ENCODE measurements around the gene PUS10. TPM values are rescaled to one million over a fixed set of nuclear protein-coding genes. Genes with fewer than 3 reads are reported as not detected.
"Not testable (repeated sequence)": the region's sequence is repeated elsewhere in the genome, so short reads cannot be mapped to it uniquely, and the experiment has no call there.

Gene PUS10
- total RNA-seq, 6 donors from 2014 or later = 6.1 to 28.3 (median 10.3) TPM

DNA sequence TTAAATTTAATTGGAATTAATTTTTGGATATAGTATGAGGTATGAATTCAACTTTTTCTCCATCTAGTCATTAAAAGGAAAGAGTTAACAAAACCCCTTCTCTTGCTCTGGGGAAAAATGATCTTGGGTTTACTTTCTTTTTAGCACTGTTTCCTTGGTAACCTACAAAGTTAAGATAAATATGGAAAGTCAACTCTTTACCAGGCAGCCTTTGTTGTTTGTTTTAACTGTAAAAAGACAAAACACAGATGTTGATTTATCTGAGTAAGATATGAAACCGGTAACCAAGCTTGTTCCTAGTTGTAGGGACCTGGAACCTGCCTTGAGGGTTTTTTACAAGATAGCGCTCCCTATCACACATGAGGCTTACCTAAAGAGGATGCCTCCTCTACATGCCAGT lies 37.5 kb upstream of the PUS10 start:
- Histone ChIP-seq H3K36me3 (peaks cover 0 to 34% (median 10%) of the 10 kb centered on the region in 4 donors), H3K27ac (no peak overlapping the region), H3K27me3 (no peaks in the 10 kb centered on the region), H3K4me1 (no peaks in the 10 kb centered on the region), H3K4me3 (no peak overlapping the region), H3K9me3 (no peaks in the 10 kb centered on the region)
- no peak for TF ChIP-seq EP300 (IDR thresholded peaks at IDR 0.05)
- TF ChIP-seq POLR2A (IDR thresholded peaks at IDR 0.05) = no peak
- TF ChIP-seq, protein P1, sequence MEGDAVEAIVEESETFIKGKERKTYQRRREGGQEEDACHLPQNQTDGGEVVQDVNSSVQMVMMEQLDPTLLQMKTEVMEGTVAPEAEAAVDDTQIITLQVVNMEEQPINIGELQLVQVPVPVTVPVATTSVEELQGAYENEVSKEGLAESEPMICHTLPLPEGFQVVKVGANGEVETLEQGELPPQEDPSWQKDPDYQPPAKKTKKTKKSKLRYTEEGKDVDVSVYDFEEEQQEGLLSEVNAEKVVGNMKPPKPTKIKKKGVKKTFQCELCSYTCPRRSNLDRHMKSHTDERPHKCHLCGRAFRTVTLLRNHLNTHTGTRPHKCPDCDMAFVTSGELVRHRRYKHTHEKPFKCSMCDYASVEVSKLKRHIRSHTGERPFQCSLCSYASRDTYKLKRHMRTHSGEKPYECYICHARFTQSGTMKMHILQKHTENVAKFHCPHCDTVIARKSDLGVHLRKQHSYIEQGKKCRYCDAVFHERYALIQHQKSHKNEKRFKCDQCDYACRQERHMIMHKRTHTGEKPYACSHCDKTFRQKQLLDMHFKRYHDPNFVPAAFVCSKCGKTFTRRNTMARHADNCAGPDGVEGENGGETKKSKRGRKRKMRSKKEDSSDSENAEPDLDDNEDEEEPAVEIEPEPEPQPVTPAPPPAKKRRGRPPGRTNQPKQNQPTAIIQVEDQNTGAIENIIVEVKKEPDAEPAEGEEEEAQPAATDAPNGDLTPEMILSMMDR (IDR thresholded peaks at IDR 0.05) = no peak
- TF ChIP-seq POLR2AphosphoS5 (IDR thresholded peaks at IDR 0.05) = no peak
- no peak for ATAC-seq (ENCODE audit: low FRiP score in 2 of 2)
- WGBS, 2 donors = 62 to 75% methylated on average over 2 of the region's 2 CpGs
- no peak for DNase-seq

DNA sequence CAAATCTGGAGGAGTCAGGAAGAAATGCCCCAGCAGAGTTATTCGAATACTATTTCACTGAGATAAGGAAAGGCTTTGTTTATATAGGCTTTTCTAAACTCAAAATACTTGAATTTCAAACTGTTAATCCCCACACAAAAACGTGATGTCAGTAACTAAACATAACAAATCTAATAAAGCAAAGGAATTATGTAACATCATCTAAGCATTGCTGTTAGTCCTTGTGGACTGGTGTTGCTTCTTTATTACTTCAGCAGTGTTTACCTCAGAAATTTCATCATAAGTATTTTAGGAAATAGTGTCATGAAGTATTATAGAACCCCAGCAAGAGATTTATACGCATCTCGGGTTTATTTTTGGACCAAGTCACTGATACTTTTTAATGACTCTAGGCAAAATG lies 27.9 kb upstream of the PUS10 start:
- Histone ChIP-seq H3K36me3 (peaks cover 4 to 53% (median 20%) of the 10 kb centered on the region in 4 donors), H3K4me3 (no peak overlapping the region), H3K27me3 (no peaks in the 10 kb centered on the region), H3K9me3 (no peaks in the 10 kb centered on the region), H3K4me1 (peaks cover 6 to 17% (median 12%) of the 10 kb centered on the region in 4 donors), H3K27ac (peak overlapping the region in 1 of 4 donors; percentile 17)
- ATAC-seq (ENCODE audit: low FRiP score in 2 of 2) (no peak), DNase-seq (no peak)
- WGBS, 2 donors = 38 to 39% methylated on average over 4 of the region's 4 CpGs
- TF ChIP-seq POLR2A (IDR thresholded peaks at IDR 0.05) = no peak
- no peak for TF ChIP-seq EP300 (IDR thresholded peaks at IDR 0.05)
- TF ChIP-seq POLR2AphosphoS5 (IDR thresholded peaks at IDR 0.05) = no peak
- TF ChIP-seq, protein P1 (IDR thresholded peaks at IDR 0.05) = no peak

DNA sequence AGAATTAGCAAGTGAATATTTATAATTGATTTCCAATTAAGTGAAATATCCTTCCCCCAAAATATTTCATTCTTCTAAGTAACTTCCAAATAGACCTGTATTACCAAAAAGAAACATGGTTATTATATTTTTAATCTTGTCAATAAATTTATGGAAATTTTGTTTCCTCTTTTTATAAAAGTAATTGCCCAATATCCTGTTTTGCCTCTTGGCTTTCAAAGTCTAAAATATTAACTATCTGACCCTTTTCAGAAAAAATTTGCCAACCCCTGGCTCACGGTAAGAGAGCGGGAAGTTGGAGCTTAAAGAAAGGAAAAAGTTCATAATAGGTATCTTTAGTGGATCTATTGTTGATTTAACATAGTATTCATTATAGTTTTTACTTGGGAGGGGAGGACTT lies 27.2 kb upstream of the PUS10 start:
- TF ChIP-seq POLR2A (IDR thresholded peaks at IDR 0.05) (no peak), EP300 (IDR thresholded peaks at IDR 0.05) (no peak), POLR2AphosphoS5 (IDR thresholded peaks at IDR 0.05) (no peak)
- TF ChIP-seq, protein P1 (IDR thresholded peaks at IDR 0.05) = no peak
- ATAC-seq (ENCODE audit: low FRiP score in 2 of 2) (no peak), DNase-seq (no peak)
- H3K4me1 ChIP-seq = peaks cover 6 to 17% (median 12%) of the 10 kb centered on the region in 4 donors
- H3K27ac ChIP-seq = peak overlapping the region in 1 of 4 donors; percentile 17
- no peak overlapping the region for H3K4me3 ChIP-seq
- H3K36me3 ChIP-seq = peaks cover 4 to 46% (median 17%) of the 10 kb centered on the region in 4 donors
- no peaks in the 10 kb centered on the region for H3K27me3 ChIP-seq
- H3K9me3 ChIP-seq = no peaks in the 10 kb centered on the region
- 56 to 67% methylated on average over 2 of the region's 2 CpGs for WGBS, 2 donors

DNA sequence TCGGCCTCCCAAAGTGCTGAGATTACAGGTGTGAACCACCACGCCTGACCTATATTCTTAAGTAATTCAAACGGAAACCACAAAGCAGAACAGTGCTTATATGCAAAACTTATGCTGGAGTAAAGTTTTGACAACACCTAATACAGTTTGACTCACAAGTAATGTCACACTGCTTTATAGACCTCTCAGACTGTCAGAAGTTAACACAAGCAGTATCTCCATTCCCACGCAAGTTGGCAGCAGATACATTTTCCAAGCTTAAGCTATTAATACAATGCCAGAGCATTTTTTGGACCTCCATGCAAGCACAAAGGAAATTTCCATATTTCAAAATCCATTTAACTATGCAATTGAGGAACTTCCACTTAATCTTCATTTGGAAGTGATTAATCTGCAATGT lies 26.6 kb upstream of the PUS10 start:
- Histone ChIP-seq H3K27me3 (no peaks in the 10 kb centered on the region), H3K36me3 (peaks cover 4 to 40% (median 12%) of the 10 kb centered on the region in 4 donors), H3K4me1 (peaks cover 6 to 17% (median 12%) of the 10 kb centered on the region in 4 donors), H3K9me3 (no peaks in the 10 kb centered on the region), H3K4me3 (no peak overlapping the region), H3K27ac (peak overlapping the region in 1 of 4 donors; percentile 19)
- TF ChIP-seq EP300 (IDR thresholded peaks at IDR 0.05) (no peak), POLR2AphosphoS5 (IDR thresholded peaks at IDR 0.05) (no peak), POLR2A (IDR thresholded peaks at IDR 0.05) (no peak)
- TF ChIP-seq, protein P1 (IDR thresholded peaks at IDR 0.05) = no peak
- DNase-seq = no peak
- no peak for ATAC-seq (ENCODE audit: low FRiP score in 2 of 2)
- WGBS, 2 donors = 72 to 84% methylated on average over 4 of the region's 4 CpGs

DNA sequence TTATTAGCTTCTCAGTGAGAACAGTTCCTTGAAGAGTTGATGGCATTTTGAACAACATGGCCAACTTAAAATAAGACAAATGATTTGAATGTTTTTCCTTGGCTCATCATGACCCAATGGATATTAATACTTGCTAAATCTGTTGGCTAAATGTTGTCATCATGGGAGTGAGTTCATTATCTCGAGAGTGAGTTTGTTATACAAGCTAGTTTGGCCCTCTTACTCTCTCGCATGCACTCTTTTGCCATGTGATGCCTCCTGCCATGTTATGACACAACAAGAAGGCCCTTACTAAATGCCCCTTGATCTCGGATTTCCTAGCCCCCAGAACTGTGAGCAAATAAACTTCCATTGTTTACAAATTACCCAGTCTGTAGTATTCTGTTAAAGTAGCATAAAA lies 24.8 kb upstream of the PUS10 start:
- Histone ChIP-seq H3K4me3 (no peak overlapping the region), H3K36me3 (peaks cover 0 to 21% (median 0%) of the 10 kb centered on the region in 4 donors), H3K27ac (no peak overlapping the region), H3K27me3 (no peaks in the 10 kb centered on the region), H3K4me1 (peaks cover 6 to 17% (median 12%) of the 10 kb centered on the region in 4 donors), H3K9me3 (no peaks in the 10 kb centered on the region)
- DNase-seq = no peak
- WGBS, 2 donors = 63 to 76% methylated on average over 3 of the region's 3 CpGs
- no peak for TF ChIP-seq POLR2A (IDR thresholded peaks at IDR 0.05)
- TF ChIP-seq, protein P1 (IDR thresholded peaks at IDR 0.05) = no peak
- TF ChIP-seq POLR2AphosphoS5 (IDR thresholded peaks at IDR 0.05) = no peak
- no peak for TF ChIP-seq EP300 (IDR thresholded peaks at IDR 0.05)
- no peak for ATAC-seq (ENCODE audit: low FRiP score in 2 of 2)

DNA sequence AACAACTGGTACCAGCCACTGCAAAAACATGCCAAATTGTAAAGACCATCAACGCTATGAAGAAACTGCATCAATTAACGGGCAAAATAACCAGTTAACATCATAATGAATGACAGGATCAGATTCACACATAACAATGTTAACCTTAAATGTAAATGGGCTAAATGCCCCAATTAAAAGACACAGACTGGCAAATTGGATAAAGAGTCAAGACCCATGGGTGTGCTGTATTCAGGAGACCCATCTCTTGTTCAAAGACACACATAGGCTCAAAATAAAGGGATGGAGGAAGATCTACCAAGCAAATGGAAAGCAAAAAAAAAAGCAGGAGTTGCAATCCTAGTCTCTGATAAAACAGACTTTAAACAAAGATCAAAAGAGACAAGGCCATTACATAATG lies 18.6 kb upstream of the PUS10 start:
- ATAC-seq (ENCODE audit: low FRiP score in 2 of 2); H3K9me3 ChIP-seq; H3K4me3 ChIP-seq; H3K27me3 ChIP-seq; H3K4me1 ChIP-seq; H3K27ac ChIP-seq; DNase-seq: not testable (repeated sequence)
- 98 to 99% methylated on average over 2 of the region's 2 CpGs for WGBS, 2 donors
- peaks cover 0 to 43% (median 33%) of the 10 kb centered on the region in 4 donors for H3K36me3 ChIP-seq

DNA sequence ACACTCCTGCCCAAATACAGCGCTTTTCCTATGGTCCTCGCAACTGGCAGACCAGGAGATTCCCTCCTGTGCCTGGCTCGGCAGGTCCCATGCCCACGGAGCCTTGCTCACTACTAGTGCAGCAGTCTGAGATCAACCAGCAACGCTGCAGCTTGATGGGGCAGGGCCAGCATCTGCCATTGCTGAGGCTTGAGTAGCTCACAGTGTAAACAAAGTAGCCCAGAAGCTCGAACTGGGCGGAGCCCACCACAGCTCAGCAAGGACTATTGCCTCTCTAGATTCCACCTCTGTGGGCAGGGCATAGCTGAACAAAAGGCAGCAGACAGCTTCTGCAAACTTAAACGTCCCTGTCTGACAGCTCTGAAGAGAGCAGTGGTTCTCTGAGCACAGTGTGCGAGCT lies 16.5 kb upstream of the PUS10 start:
- H3K27ac ChIP-seq; ATAC-seq (ENCODE audit: low FRiP score in 2 of 2); H3K4me1 ChIP-seq; H3K9me3 ChIP-seq; DNase-seq; H3K27me3 ChIP-seq; H3K4me3 ChIP-seq: not testable (repeated sequence)
- 95 to 96% methylated on average over 7 to 9 of the region's 9 CpGs for WGBS, 2 donors
- peaks cover 0 to 48% (median 37%) of the 10 kb centered on the region in 4 donors for H3K36me3 ChIP-seq
